Stimulated activated CD8-positive, alpha-beta memory T cell treated with anti-CD3 and anti-CD28 coated beads, Interleukin-7, amount 100 ng/mL, for 1 hour (primary cell): ENCODE results near the gene KDM2B.

Source experiments
- DNase-seq, 2 donors: peaks; one replicate each; pipeline ENCODE4 v3.0.0-alpha.2; 2020; ENCODE audit warnings: low read depth in 2 of 2

Gene KDM2B

GRCh38 chr12:121561009-121561395, 19.8 kb downstream of the KDM2B start:
- DNase-seq, result no peak

GRCh38 chr12:121560392-121561008, 20.3 kb downstream of the KDM2B start:
- DNase-seq, result no peak

- DNase-seq, result no peak
Measured at GRCh38 chr12:121558956-121559355, 21.9 kb downstream of the KDM2B start.

- no peak for DNase-seq
Measured at GRCh38 chr12:121550974-121551634, 29.7 kb downstream of the KDM2B start.

GRCh38 chr12:121549075-121549474, 31.7 kb downstream of the KDM2B start:
- no peak for DNase-seq

- DNase-seq, result no peak
Measured at GRCh38 chr12:121545480-121545879, 35.3 kb downstream of the KDM2B start.

GRCh38 chr12:121543786-121544185, 37.0 kb downstream of the KDM2B start:
- DNase-seq, result no peak

- DNase-seq, result no peak
Measured at GRCh38 chr12:121539908-121540307, 40.9 kb downstream of the KDM2B start.

- no peak for DNase-seq
Measured at GRCh38 chr12:121538699-121539061, 42.1 kb downstream of the KDM2B start.

- no peak for DNase-seq
Measured at GRCh38 chr12:121537814-121538698, 42.8 kb downstream of the KDM2B start.

- no peak for DNase-seq
Measured at GRCh38 chr12:121536899-121537813, 43.7 kb downstream of the KDM2B start.

- DNase-seq, result peak in 1 of 2 donors; percentile 39
Measured at GRCh38 chr12:121536054-121536898, 44.5 kb downstream of the KDM2B start.

GRCh38 chr12:121535150-121536053, 45.4 kb downstream of the KDM2B start:
- no peak for DNase-seq

GRCh38 chr12:121534495-121535148, 46.2 kb downstream of the KDM2B start:
- DNase-seq, result peak in 1 of 2 donors; percentile 21

GRCh38 chr12:121533394-121534090, 47.3 kb downstream of the KDM2B start:
- DNase-seq, result no peak

- DNase-seq, result no peak
Measured at GRCh38 chr12:121532503-121533393, 48.1 kb downstream of the KDM2B start.

GRCh38 chr12:121531356-121531750, 49.5 kb downstream of the KDM2B start:
- DNase-seq, result no peak
